Left ventricle myocardium inferior (tissue), 1 donor: ENCODE data around the gene STK17B. TPM values are rescaled to one million over a fixed set of nuclear protein-coding genes. Genes with fewer than 3 reads are reported as not detected.

Experiments used
- DNase-seq: peaks from one replicate; pipeline ENCODE4 v3.0.0-alpha.2; 2020
- H3K27ac ChIP-seq: fragments of 200-600 bp; replicated peaks from 2 replicates; pipeline ENCODE4 v1.8.0; 2021
- H3K27me3 ChIP-seq: fragments of 200-600 bp; 2 replicates; pipeline ENCODE4 v1.8.0; 2021; ENCODE audit warnings: low read depth
- H3K36me3 ChIP-seq: fragments of 200-600 bp; 2 replicates; pipeline ENCODE4 v1.8.0; 2021
- H3K4me1 ChIP-seq: fragments of 200-600 bp; 2 replicates; pipeline ENCODE4 v1.8.0; 2021
- H3K4me3 ChIP-seq: fragments of 200-600 bp; 2 replicates; pipeline ENCODE4 v1.8.0; 2021; ENCODE audit warnings: mild to moderate bottlenecking, moderate library complexity
- H3K9me3 ChIP-seq: fragments of 200-600 bp; replicated peaks from 2 replicates; pipeline ENCODE4 v1.8.0; 2021
- CTCF ChIP-seq: fragments of 200-600 bp; IDR thresholded peaks from 2 replicates; pipeline ENCODE4 v1.8.0; 2021; ENCODE audit warnings: antibody characterized with exemption, mild to moderate bottlenecking, borderline replicate concordance
- intact Hi-C: fragments of 100-400 bp; cut with micrococcal nuclease; formaldehyde crosslinking; loops from one replicate; pipeline ENCODE4 v1.11.0; 2022
- total RNA-seq: library from RNA; stranded (reverse); fragmentation: NEBNext Ultra II Directional; extraction: Animal tissue kit (Norgen Biotek cat#: 25700); gene quantifications from one replicate; pipeline ENCODE4 v1.2.1, GENCODE V29; 2021
- donor health status: DM: no; HTN: yes; CAD: no; lungs with severe emphysema.

Gene STK17B
- total RNA-seq, 1 donor from 2014 or later, result 4.9 TPM

GRCh38 chr2:196083601-196084000, 87.8 kb downstream of the STK17B start:
- Histone ChIP-seq H3K36me3 (no peaks in the 10 kb centered on the region), H3K4me1 (peaks cover 20% of the 10 kb centered on the region), H3K27me3 (no peaks in the 10 kb centered on the region), H3K9me3 (no peaks in the 10 kb centered on the region), H3K4me3 (no peak overlapping the region), H3K27ac (no peak overlapping the region)
- intact Hi-C loops, result loop anchor here (10.0 kb wide), 1 partner anchor 201 kb away; no protein-coding TSS in a partner anchor
- DNase-seq, result no peak
- no peak for TF ChIP-seq CTCF

Other genes starting within 250 kb of the STK17B start
- gene DNAH7, start 102.7 kb downstream of the STK17B start, total RNA-seq, result 0.11 TPM